Keratinocyte (primary cell): Measurements from ENCODE around the gene NGLY1. TPM values are rescaled to one million over a fixed set of nuclear protein-coding genes. Genes with fewer than 3 reads are reported as not detected.

Experiments
- DNase-seq: peaks from one replicate; pipeline ENCODE4 v3.0.0-alpha.2; 2011; ENCODE audit warnings: low read depth, missing footprints, low spot score
- FAIRE-seq: peaks from 2 replicates; lab custom pipeline; 2011; peaks lifted over from hg19 to GRCh38; lab: Jason Lieb, UNC
- H2AFZ ChIP-seq: 2 replicates; pipeline ENCODE4 v1.6.0; 2012; ENCODE audit warnings: low read length, control low read depth, inconsistent platforms; ENCODE audit not compliant: control insufficient read depth
- H3K27ac ChIP-seq: 2 replicates; pipeline ENCODE4 v1.5.1; 2011; ENCODE audit warnings: low read length; ENCODE audit not compliant: control insufficient read depth, insufficient read depth
- H3K27me3 ChIP-seq: 3 replicates; pipeline ENCODE4 v1.6.0; 2011; ENCODE audit warnings: low read length; ENCODE audit not compliant: control insufficient read depth, insufficient read depth; ENCODE audit errors: extremely low read depth
- H3K36me3 ChIP-seq, 2 experiments: 2 replicates in 1 of 2; 3 replicates in 1 of 2; pipeline ENCODE4 v1.5.1; 2011; ENCODE audit warnings: low read length in 2 of 2, mild to moderate bottlenecking in 1 of 2; ENCODE audit not compliant: control insufficient read depth in 2 of 2, insufficient read depth in 2 of 2; ENCODE audit errors: extremely low read depth in 1 of 2
- H3K4me1 ChIP-seq: 3 replicates; pipeline ENCODE4 v1.5.1; 2011; ENCODE audit warnings: low read length; ENCODE audit not compliant: control insufficient read depth, insufficient read depth; ENCODE audit errors: extremely low read depth
- H3K4me2 ChIP-seq: 3 replicates; pipeline ENCODE4 v1.6.0; 2011; ENCODE audit warnings: low read depth, low read length; ENCODE audit not compliant: control insufficient read depth, insufficient read depth; ENCODE audit errors: extremely low read depth
- H3K4me3 ChIP-seq, 3 experiments: fragments of 200-600 bp in 1 of 3; sonication (generic) in 1 of 3; 2 replicates in 2 of 3; 3 replicates in 1 of 3; pipeline ENCODE4 v1.5.1; 2011 to 2016; ENCODE audit warnings: low read length in 3 of 3, mild to moderate bottlenecking in 3 of 3, control low read depth in 2 of 3, inconsistent platforms in 1 of 3, low read depth in 1 of 3, mixed read lengths in 1 of 3, mixed run types in 1 of 3, moderate library complexity in 1 of 3; ENCODE audit not compliant: control insufficient read depth in 2 of 3, insufficient read depth in 2 of 3; ENCODE audit errors: extremely low read depth in 1 of 3
- H3K79me2 ChIP-seq: 2 replicates; pipeline ENCODE4 v1.6.0; 2012; ENCODE audit warnings: low read length; ENCODE audit not compliant: control insufficient read depth, insufficient read depth
- H3K9ac ChIP-seq: 3 replicates; pipeline ENCODE4 v1.6.0; 2011; ENCODE audit warnings: low read length; ENCODE audit not compliant: control insufficient read depth, insufficient read depth; ENCODE audit errors: extremely low read depth
- H3K9me1 ChIP-seq: 3 replicates; pipeline ENCODE4 v1.6.0; 2011; ENCODE audit warnings: low read length; ENCODE audit not compliant: control insufficient read depth, insufficient read depth; ENCODE audit errors: extremely low read depth
- H3K9me3 ChIP-seq: 2 replicates; pipeline ENCODE4 v1.5.1; 2012; ENCODE audit warnings: low read depth, low read length; ENCODE audit not compliant: control insufficient read depth
- H4K20me1 ChIP-seq: 3 replicates; pipeline ENCODE4 v1.6.0; 2011; ENCODE audit warnings: low read length; ENCODE audit not compliant: control insufficient read depth, insufficient read depth; ENCODE audit errors: extremely low read depth
- EZH2 ChIP-seq: IDR thresholded peaks from one replicate; pipeline ENCODE4 v1.6.1; 2012; ENCODE audit warnings: inconsistent platforms, mild to moderate bottlenecking, low read length, moderate library complexity
- dilution Hi-C: fragments of 300-500 bp; cut with MboI; formaldehyde crosslinking; loops from one replicate; pipeline ENCODE4 v1.7.0; 2020; ENCODE audit warnings: low sequenced_read_pairs; ENCODE audit not compliant: extremely low pct_ligation_motif_present
- polyA plus RNA-seq, 5 experiments: library from polyadenylated mRNA; depleted of rRNA in 3 of 5; stranded (reverse) in 3 of 5; stranded (forward) in 1 of 5; unstranded in 1 of 5; fragments of >200 nt; gene quantifications; 1 replicate in 1 of 5; 2 replicates in 3 of 5; 3 replicates in 1 of 5; pipeline versions ENCODE4 v1.2.1 to v1.2.3, GENCODE V29; 2011 to 2012; ENCODE audit warnings: missing spikeins in 2 of 5, low read depth in 1 of 5, low replicate concordance in 1 of 5
- TF ChIP-seq, protein P1 (sequence below), 3 experiments: IDR thresholded peaks in 1 of 3; conservative IDR thresholded peaks in 1 of 3; optimal IDR thresholded peaks in 1 of 3; 2 replicates in 2 of 3; 3 replicates in 1 of 3; pipeline versions ENCODE3 to v1.5.1; 2011; ENCODE audit warnings: low read length in 3 of 3, mild to moderate bottlenecking in 3 of 3, moderate library complexity in 2 of 3, control low read depth in 1 of 3, inconsistent platforms in 1 of 3; ENCODE audit not compliant: insufficient read depth in 2 of 3; ENCODE audit errors: extremely low read depth in 1 of 3

NGLY1 gene
- polyA plus RNA-seq, 1 donor (not counting 4 experiments of a cell fraction or from before 2014, with no cell fraction given) = 19.5 TPM

DNA sequence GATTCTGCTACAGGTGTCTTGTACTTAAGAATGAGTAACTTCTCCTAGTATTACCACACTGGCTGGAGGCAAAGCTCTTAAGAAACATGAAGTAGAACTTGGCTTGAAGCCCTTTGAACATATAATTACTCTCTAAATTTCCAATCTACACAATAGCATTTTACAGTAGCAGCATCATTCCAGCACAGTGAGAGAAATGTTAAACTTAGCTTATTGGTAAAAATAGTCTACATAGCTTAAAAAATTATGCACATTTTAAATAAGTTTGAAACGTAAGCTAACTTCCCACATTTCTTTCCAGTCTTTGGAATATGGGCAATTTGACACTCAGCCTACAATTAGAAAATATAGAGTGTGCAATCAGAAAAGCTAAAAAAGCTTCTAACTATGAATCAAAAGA lies 85.7 kb downstream of the NGLY1 start:
- Histone ChIP-seq H2AFZ (no peak overlapping the region), H3K9me3 (no peaks in the 10 kb centered on the region), H3K27ac (no peak overlapping the region), H3K4me3 (no peak overlapping the region), H3K4me2 (no peak overlapping the region), H3K27me3 (no peaks in the 10 kb centered on the region), H3K4me1 (no peaks in the 10 kb centered on the region), H3K79me2 (no peaks in the 10 kb centered on the region), H4K20me1 (no peaks in the 10 kb centered on the region), H3K9ac (no peak overlapping the region), H3K36me3 (no peaks in the 10 kb centered on the region), H3K9me1 (no peaks in the 10 kb centered on the region)
- DNase-seq (no peak), FAIRE-seq (no peak)
- TF ChIP-seq, protein P1, sequence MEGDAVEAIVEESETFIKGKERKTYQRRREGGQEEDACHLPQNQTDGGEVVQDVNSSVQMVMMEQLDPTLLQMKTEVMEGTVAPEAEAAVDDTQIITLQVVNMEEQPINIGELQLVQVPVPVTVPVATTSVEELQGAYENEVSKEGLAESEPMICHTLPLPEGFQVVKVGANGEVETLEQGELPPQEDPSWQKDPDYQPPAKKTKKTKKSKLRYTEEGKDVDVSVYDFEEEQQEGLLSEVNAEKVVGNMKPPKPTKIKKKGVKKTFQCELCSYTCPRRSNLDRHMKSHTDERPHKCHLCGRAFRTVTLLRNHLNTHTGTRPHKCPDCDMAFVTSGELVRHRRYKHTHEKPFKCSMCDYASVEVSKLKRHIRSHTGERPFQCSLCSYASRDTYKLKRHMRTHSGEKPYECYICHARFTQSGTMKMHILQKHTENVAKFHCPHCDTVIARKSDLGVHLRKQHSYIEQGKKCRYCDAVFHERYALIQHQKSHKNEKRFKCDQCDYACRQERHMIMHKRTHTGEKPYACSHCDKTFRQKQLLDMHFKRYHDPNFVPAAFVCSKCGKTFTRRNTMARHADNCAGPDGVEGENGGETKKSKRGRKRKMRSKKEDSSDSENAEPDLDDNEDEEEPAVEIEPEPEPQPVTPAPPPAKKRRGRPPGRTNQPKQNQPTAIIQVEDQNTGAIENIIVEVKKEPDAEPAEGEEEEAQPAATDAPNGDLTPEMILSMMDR (optimal IDR thresholded peaks at IDR 0.05 in 1 of 3, IDR thresholded peaks at IDR 0.05 in 1 of 3, conservative IDR thresholded peaks at IDR 0.05 in 1 of 3; ENCODE audit: extremely low read depth in 1 of 3, insufficient read depth in 2 of 3, low read length in 3 of 3) = no peak
- no peak for TF ChIP-seq EZH2
- dilution Hi-C loops = no loop called here

DNA sequence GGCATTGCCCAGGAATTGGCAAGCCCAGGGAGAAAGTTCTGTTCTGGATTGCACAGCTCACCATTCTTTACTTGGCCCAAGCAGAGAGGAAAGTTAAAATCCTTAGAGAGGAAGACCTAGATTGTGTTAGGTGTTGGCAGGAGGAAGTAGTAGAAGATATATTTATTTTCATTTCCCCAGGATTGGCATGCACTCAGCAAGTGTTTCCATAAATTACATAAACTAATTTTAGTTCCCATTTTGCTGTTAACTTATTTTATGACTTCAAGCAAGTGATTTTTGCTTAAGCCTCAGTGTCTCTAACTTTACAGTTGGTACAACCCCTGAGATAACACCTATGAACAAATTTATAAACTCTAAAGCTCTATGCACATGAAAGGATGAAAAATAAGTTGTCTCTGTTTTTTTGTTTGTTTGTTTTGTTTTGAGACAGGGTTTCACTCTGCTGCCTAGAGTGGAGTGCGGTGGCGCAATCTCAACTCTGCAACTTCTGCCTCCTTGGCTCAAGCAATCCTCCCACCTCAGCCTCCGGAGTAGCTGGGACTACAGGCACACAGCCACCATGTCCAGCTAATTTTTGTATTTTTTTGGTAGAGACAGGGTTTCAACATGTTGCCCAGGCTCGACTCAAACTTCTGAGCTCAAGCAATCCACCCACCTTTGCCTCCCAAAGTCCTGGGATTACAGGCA lies 87.4 kb downstream of the NGLY1 start:
- no peaks in the 10 kb centered on the region for H3K79me2 ChIP-seq
- H3K27me3 ChIP-seq = no peaks in the 10 kb centered on the region
- no peaks in the 10 kb centered on the region for H4K20me1 ChIP-seq
- TF ChIP-seq, protein P1 (optimal IDR thresholded peaks at IDR 0.05 in 1 of 3, IDR thresholded peaks at IDR 0.05 in 1 of 3, conservative IDR thresholded peaks at IDR 0.05 in 1 of 3; ENCODE audit: extremely low read depth in 1 of 3, insufficient read depth in 2 of 3, low read length in 3 of 3) = no peak
- TF ChIP-seq EZH2 = no peak
- H3K9me1 ChIP-seq = no peaks in the 10 kb centered on the region
- no peak overlapping the region for H3K27ac ChIP-seq
- FAIRE-seq = no peak
- no peaks in the 10 kb centered on the region for H3K36me3 ChIP-seq
- H3K4me1 ChIP-seq = no peaks in the 10 kb centered on the region
- H3K9ac ChIP-seq = no peak overlapping the region
- no peak overlapping the region for H2AFZ ChIP-seq
- dilution Hi-C loops = no loop called here
- H3K9me3 ChIP-seq = no peaks in the 10 kb centered on the region
- no peak overlapping the region for H3K4me3 ChIP-seq
- H3K4me2 ChIP-seq = no peak overlapping the region
- no peak for DNase-seq
